IMR-90 (cell line): ENCODE data around the gene LAG3. TPM values are rescaled to one million over a fixed set of nuclear protein-coding genes. Genes with fewer than 3 reads are reported as not detected.

Source experiments
- polyA plus RNA-seq, 3 experiments: library from polyadenylated mRNA; depleted of rRNA; stranded (reverse); fragments of >200 nt; gene quantifications; 2 replicates each; pipeline ENCODE4 v1.2.3, GENCODE V29; 2012; ENCODE audit warnings: low replicate concordance in 1 of 3
- total RNA-seq: library from RNA; depleted of rRNA; stranded (reverse); fragments of >200 nt; gene quantifications from 2 replicates; pipeline ENCODE4 v1.2.3, GENCODE V29; 2012; rRNA removed

Gene LAG3
- total and polyA plus RNA-seq, 2 of the 4 experiments (the other 2 are of a cell fraction): 0.41 TPM; not detected in 1

Other genes starting within 250 kb of the LAG3 start
- 11,536 and 12,939 TPM in 2 replicates for gene GAPDH, start 238.0 kb upstream of the LAG3 start, total RNA-seq
- gene GAPDH, start 238.0 kb upstream of the LAG3 start, polyA plus RNA-seq (2012; rRNA removed): 21,893 and 22,387 TPM in 2 replicates
- gene IFFO1, start 216.5 kb upstream of the LAG3 start, total RNA-seq: 5.6 and 5.8 TPM in 2 replicates
- gene IFFO1, start 216.5 kb upstream of the LAG3 start, polyA plus RNA-seq (2012; rRNA removed): 35.1 and 37.8 TPM in 2 replicates
- gene NOP2, start 204.2 kb upstream of the LAG3 start, total RNA-seq: 32.5 and 35.8 TPM in 2 replicates
- gene NOP2, start 204.2 kb upstream of the LAG3 start, polyA plus RNA-seq (2012; rRNA removed): 49.9 and 51.7 TPM in 2 replicates
- 262 and 279 TPM in 2 replicates for gene CHD4, start 165.1 kb upstream of the LAG3 start, total RNA-seq
- 99.8 and 116 TPM in 2 replicates for gene CHD4, start 165.1 kb upstream of the LAG3 start, polyA plus RNA-seq (2012; rRNA removed)
- not detected in 2 replicates for gene LPAR5, start 136.6 kb upstream of the LAG3 start, total RNA-seq
- not detected in 2 replicates for gene LPAR5, start 136.6 kb upstream of the LAG3 start, polyA plus RNA-seq (2012; rRNA removed)
- not detected in 2 replicates for gene ACRBP, start 125.1 kb upstream of the LAG3 start, total RNA-seq
- 0.27 and 0.38 TPM in 2 replicates for gene ACRBP, start 125.1 kb upstream of the LAG3 start, polyA plus RNA-seq (2012; rRNA removed)
- gene ING4, start 109.4 kb upstream of the LAG3 start, total RNA-seq: 22.0 and 25.3 TPM in 2 replicates
- 31.1 and 47.5 TPM in 2 replicates for gene ING4, start 109.4 kb upstream of the LAG3 start, polyA plus RNA-seq (2012; rRNA removed)
- 16.3 and 17.5 TPM in 2 replicates for gene ZNF384, start 83.1 kb upstream of the LAG3 start, total RNA-seq
- gene ZNF384, start 83.1 kb upstream of the LAG3 start, polyA plus RNA-seq (2012; rRNA removed): 53.7 and 55.6 TPM in 2 replicates
- gene PIANP, start 71.7 kb upstream of the LAG3 start, total RNA-seq: under 0.01 and 0.18 TPM in 2 replicates
- 5.4 and 6.8 TPM in 2 replicates for gene PIANP, start 71.7 kb upstream of the LAG3 start, polyA plus RNA-seq (2012; rRNA removed)
- 51.4 and 58.8 TPM in 2 replicates for gene COPS7A, start 48.5 kb upstream of the LAG3 start, total RNA-seq
- gene COPS7A, start 48.5 kb upstream of the LAG3 start, polyA plus RNA-seq (2012; rRNA removed): 135 and 138 TPM in 2 replicates
- 236 and 244 TPM in 2 replicates for gene MLF2, start 19.4 kb upstream of the LAG3 start, total RNA-seq
- 359 and 403 TPM in 2 replicates for gene MLF2, start 19.4 kb upstream of the LAG3 start, polyA plus RNA-seq (2012; rRNA removed)
- gene PTMS, start 6.2 kb upstream of the LAG3 start, total RNA-seq: 11.4 and 17.2 TPM in 2 replicates
- 275 and 288 TPM in 2 replicates for gene PTMS, start 6.2 kb upstream of the LAG3 start, polyA plus RNA-seq (2012; rRNA removed)
- gene CD4, start 17.0 kb downstream of the LAG3 start, total RNA-seq: 4.2 and 5.7 TPM in 2 replicates
- 15.0 and 15.7 TPM in 2 replicates for gene CD4, start 17.0 kb downstream of the LAG3 start, polyA plus RNA-seq (2012; rRNA removed)
- gene GPR162, start 49.3 kb downstream of the LAG3 start, total RNA-seq: 1.7 and 2.9 TPM in 2 replicates
- 6.0 and 7.8 TPM in 2 replicates for gene GPR162, start 49.3 kb downstream of the LAG3 start, polyA plus RNA-seq (2012; rRNA removed)
- 25.8 and 27.8 TPM in 2 replicates for gene P3H3, start 55.9 kb downstream of the LAG3 start, total RNA-seq
- 83.9 and 90.5 TPM in 2 replicates for gene P3H3, start 55.9 kb downstream of the LAG3 start, polyA plus RNA-seq (2012; rRNA removed)
- 0.56 and 0.72 TPM in 2 replicates for gene GNB3, start 68.4 kb downstream of the LAG3 start, total RNA-seq
- gene GNB3, start 68.4 kb downstream of the LAG3 start, polyA plus RNA-seq (2012; rRNA removed): 20.5 and 20.7 TPM in 2 replicates
- gene CDCA3, start 78.8 kb downstream of the LAG3 start, total RNA-seq: 23.5 and 30.3 TPM in 2 replicates
- 61.0 and 67.5 TPM in 2 replicates for gene CDCA3, start 78.8 kb downstream of the LAG3 start, polyA plus RNA-seq (2012; rRNA removed)
- gene USP5, start 79.6 kb downstream of the LAG3 start, total RNA-seq: 119 and 125 TPM in 2 replicates
- gene USP5, start 79.6 kb downstream of the LAG3 start, polyA plus RNA-seq (2012; rRNA removed): 67.7 and 69.7 TPM in 2 replicates
- 1,842 and 2,176 TPM in 2 replicates for gene TPI1, start 95.0 kb downstream of the LAG3 start, total RNA-seq
- gene TPI1, start 95.0 kb downstream of the LAG3 start, polyA plus RNA-seq (2012; rRNA removed): 1,995 and 2,214 TPM in 2 replicates
- gene SPSB2, start 100.8 kb downstream of the LAG3 start, total RNA-seq: 1.1 and 1.3 TPM in 2 replicates
- gene SPSB2, start 100.8 kb downstream of the LAG3 start, polyA plus RNA-seq (2012; rRNA removed): 4.1 and 4.3 TPM in 2 replicates
- gene LRRC23, start 132.3 kb downstream of the LAG3 start, total RNA-seq: 8.9 and 11.1 TPM in 2 replicates
- 9.2 and 11.4 TPM in 2 replicates for gene LRRC23, start 132.3 kb downstream of the LAG3 start, polyA plus RNA-seq (2012; rRNA removed)
- 20.8 and 28.3 TPM in 2 replicates for gene ENO2, start 142.1 kb downstream of the LAG3 start, total RNA-seq
- 81.5 and 92.8 TPM in 2 replicates for gene ENO2, start 142.1 kb downstream of the LAG3 start, polyA plus RNA-seq (2012; rRNA removed)
- 2.5 and 3.4 TPM in 2 replicates for gene ATN1, start 155.4 kb downstream of the LAG3 start, total RNA-seq
- gene ATN1, start 155.4 kb downstream of the LAG3 start, polyA plus RNA-seq (2012; rRNA removed): 58.7 and 59.8 TPM in 2 replicates
- gene RNU7-1, start 171.3 kb downstream of the LAG3 start, total RNA-seq: not detected in 2 replicates
- gene RNU7-1, start 171.3 kb downstream of the LAG3 start, polyA plus RNA-seq (2012; rRNA removed): not detected in 2 replicates
- 197 and 238 TPM in 2 replicates for gene C12orf57, start 171.5 kb downstream of the LAG3 start, total RNA-seq
- gene C12orf57, start 171.5 kb downstream of the LAG3 start, polyA plus RNA-seq (2012; rRNA removed): 530 and 703 TPM in 2 replicates
- gene PTPN6, start 178.8 kb downstream of the LAG3 start, total RNA-seq: under 0.01 TPM in 1 of 2 replicates, not detected in the other
- 0.14 TPM in 1 of 2 replicates, not detected in the other for gene PTPN6, start 178.8 kb downstream of the LAG3 start, polyA plus RNA-seq (2012; rRNA removed)
- 219 and 240 TPM in 2 replicates for gene PHB2, start 198.1 kb downstream of the LAG3 start, total RNA-seq
- gene PHB2, start 198.1 kb downstream of the LAG3 start, polyA plus RNA-seq (2012; rRNA removed): 286 and 298 TPM in 2 replicates
- gene EMG1, start 198.4 kb downstream of the LAG3 start, total RNA-seq: 43.6 and 66.1 TPM in 2 replicates
- gene EMG1, start 198.4 kb downstream of the LAG3 start, polyA plus RNA-seq (2012; rRNA removed): 37.5 and 43.1 TPM in 2 replicates
- 6.4 and 7.0 TPM in 2 replicates for gene LPCAT3, start 246.0 kb downstream of the LAG3 start, total RNA-seq
- 17.4 and 18.6 TPM in 2 replicates for gene LPCAT3, start 246.0 kb downstream of the LAG3 start, polyA plus RNA-seq (2012; rRNA removed)